Ectodermal cell (in vitro differentiated cells): ENCODE measurements around the gene DAAM1.

ENCODE experiments used
- H3K27ac ChIP-seq: 2 replicates; pipeline ENCODE4 v1.7.0; 2013; ENCODE audit warnings: mild to moderate bottlenecking, low read depth, low read length; ENCODE audit not compliant: insufficient read depth, poor library complexity, severe bottlenecking
- H3K27me3 ChIP-seq: 2 replicates; pipeline ENCODE4 v1.7.0; 2013; ENCODE audit warnings: mild to moderate bottlenecking, low read length; ENCODE audit not compliant: insufficient read depth, control insufficient read depth, poor library complexity, severe bottlenecking
- H3K36me3 ChIP-seq: one replicate; pipeline ENCODE4 v1.7.0; 2013; ENCODE audit warnings: low read length; ENCODE audit not compliant: control insufficient read depth, insufficient read depth
- H3K4me1 ChIP-seq: one replicate; pipeline ENCODE4 v1.7.0; 2013; ENCODE audit warnings: low read length; ENCODE audit not compliant: control insufficient read depth, insufficient read depth
- H3K4me3 ChIP-seq: 2 replicates; pipeline ENCODE4 v1.7.0; 2013; ENCODE audit warnings: low read depth, low read length, control low read depth; ENCODE audit not compliant: insufficient read depth
- H3K9me3 ChIP-seq: 2 replicates; pipeline ENCODE4 v1.7.0; 2013; ENCODE audit warnings: mild to moderate bottlenecking, low read length, moderate library complexity; ENCODE audit not compliant: control insufficient read depth
- WGBS, 2 experiments: methylation state at CpG; one replicate each; pipeline ENCODE4 v1.1.7; 2013; ENCODE audit warnings: missing lambda C conversion rate in 2 of 2; 5-methylcytosine and 5-hydroxymethylcytosine counted together

DAAM1 gene

DNA sequence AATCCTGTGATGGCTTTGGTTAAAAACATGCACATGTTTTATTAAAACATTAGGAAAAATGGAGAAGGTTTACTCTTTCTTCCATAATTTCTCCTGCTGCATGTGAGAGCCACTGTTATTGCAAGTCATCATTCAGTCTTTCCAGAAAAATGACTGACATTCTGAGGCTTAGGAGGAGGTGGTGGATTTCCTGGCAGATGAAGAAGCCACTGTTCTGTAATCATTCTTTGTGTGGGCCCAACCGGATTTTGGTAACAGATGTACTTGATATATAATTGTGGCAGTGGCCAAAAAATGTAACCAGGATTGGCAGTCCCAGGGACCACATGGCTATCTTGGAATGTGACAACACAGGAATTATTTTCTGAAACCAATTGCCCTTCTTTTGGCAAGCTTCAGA, 120.2 kb downstream of the DAAM1 start:
- no peaks in the 10 kb centered on the region for H3K9me3 ChIP-seq
- no peaks in the 10 kb centered on the region for H3K4me1 ChIP-seq
- H3K27ac ChIP-seq = no peak overlapping the region
- H3K27me3 ChIP-seq = no peaks in the 10 kb centered on the region
- H3K36me3 ChIP-seq = no peaks in the 10 kb centered on the region
- WGBS, 2 experiments = 95 to 100% methylated on average over 1 of the region's 1 CpG
- H3K4me3 ChIP-seq = no peak overlapping the region

DNA sequence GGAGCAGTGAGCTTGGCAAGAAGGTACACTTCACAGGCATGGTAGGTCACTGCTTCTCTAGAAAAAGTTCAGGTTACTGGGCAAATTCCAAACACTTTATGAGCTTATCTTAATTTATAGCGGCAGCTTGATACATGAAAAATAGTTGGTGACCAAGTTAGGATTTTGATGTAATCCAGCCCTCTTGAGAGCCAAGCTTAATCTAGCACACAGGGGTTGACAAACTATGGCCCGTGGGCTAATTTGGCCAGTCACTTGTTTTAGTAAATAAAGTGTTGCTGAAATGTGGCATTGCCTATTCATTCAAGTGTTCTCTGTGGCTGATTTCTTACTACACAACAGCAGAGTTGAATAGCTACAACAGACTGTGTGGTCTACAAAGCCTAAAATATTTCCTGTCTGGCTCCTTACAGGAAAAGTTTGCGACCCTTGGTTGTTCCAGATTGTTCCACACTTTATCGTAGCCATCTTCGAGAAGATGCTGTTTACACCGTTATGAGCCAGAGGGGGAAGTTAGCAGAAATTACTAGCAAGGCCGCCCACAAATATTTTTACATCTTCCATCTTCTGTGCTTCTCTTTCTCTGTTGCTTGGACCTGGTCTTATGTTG, 120.9 kb downstream of the DAAM1 start:
- Histone ChIP-seq H3K36me3 (no peaks in the 10 kb centered on the region), H3K4me1 (no peaks in the 10 kb centered on the region), H3K9me3 (no peaks in the 10 kb centered on the region), H3K27me3 (no peaks in the 10 kb centered on the region), H3K27ac (no peak overlapping the region), H3K4me3 (no peak overlapping the region)
- 93 to 95% methylated on average over 7 of the region's 7 CpGs for WGBS, 2 experiments

DNA sequence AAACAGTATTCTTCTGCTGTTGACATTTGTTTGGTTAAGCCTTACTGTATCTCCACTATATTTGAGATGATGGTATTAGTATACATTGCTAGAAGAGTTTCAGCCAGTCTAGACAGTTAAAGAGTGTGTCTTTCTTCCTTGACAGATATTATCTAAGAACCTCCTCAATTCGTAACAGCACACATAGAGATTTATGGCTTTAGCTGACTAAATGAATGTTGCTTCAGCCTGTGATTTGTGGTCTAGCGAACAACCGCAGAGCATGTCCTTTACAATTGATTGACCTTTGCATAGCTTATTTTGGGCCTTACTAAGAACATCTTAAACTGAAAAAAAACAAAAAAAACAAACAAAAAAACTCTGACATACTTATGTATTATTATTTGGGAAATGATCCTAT, 122.2 kb downstream of the DAAM1 start:
- no peaks in the 10 kb centered on the region for H3K36me3 ChIP-seq
- H3K4me3 ChIP-seq = no peak overlapping the region
- H3K27ac ChIP-seq = no peak overlapping the region
- H3K4me1 ChIP-seq = no peaks in the 10 kb centered on the region
- no peaks in the 10 kb centered on the region for H3K27me3 ChIP-seq
- H3K9me3 ChIP-seq = no peaks in the 10 kb centered on the region
- WGBS, 2 experiments = 93 to 95% methylated on average over 3 of the region's 3 CpGs

DNA sequence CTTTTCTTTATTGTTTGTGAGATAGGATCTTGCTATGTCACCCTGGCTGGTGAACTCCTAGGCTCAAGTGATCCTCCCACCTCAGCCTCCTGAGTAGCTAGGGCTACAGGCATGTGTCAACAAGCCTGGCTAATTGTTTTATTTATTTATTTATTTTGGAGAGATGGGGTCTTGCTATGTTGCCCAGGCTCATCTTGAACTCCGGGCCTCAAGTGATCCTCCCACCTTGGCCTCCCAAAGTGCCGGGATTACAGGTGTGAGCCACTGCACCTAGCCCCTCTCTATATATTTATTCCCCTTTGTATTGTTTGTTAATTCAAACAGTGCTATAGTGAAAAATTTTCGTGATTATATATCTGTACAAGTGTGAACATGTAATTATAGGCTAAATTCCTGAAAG, 123.3 kb downstream of the DAAM1 start:
- Histone ChIP-seq H3K4me3 (no peak overlapping the region), H3K9me3 (no peaks in the 10 kb centered on the region), H3K27me3 (no peaks in the 10 kb centered on the region), H3K36me3 (no peaks in the 10 kb centered on the region), H3K4me1 (no peaks in the 10 kb centered on the region), H3K27ac (no peak overlapping the region)
- 91% methylated on average over 3 of the region's 3 CpGs; no CpG with 5 or more reads in 1 of the 2 experiments for WGBS, 2 experiments

DNA sequence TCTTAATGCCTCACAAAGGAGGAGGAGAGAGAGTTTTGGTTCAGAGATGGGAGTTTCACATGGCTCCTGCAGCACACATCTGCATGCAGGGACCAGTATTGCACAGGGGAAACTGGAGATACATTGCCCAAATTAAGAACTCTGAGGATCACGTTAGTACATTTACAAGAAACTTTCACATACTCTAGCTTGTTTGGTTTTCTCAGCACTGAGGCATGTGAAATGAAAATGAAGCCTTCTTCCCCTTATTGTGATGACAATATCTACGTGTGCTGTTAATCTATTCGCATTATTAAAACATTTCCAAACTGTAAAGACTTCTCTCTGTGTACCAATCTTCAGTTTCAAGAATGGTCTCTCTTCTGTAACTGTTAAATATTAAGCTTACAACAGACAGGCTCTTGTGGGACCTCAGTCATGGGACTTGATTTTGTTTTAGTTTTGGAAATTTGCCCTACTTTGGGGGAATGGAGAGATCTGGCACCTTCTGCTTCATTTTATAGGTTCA, 124.7 kb downstream of the DAAM1 start:
- Histone ChIP-seq H3K27ac (no peak overlapping the region), H3K4me3 (no peak overlapping the region), H3K27me3 (no peaks in the 10 kb centered on the region), H3K4me1 (no peaks in the 10 kb centered on the region), H3K36me3 (no peaks in the 10 kb centered on the region), H3K9me3 (no peaks in the 10 kb centered on the region)
- WGBS, 2 experiments = 88 to 94% methylated on average over 3 of the region's 3 CpGs

DNA sequence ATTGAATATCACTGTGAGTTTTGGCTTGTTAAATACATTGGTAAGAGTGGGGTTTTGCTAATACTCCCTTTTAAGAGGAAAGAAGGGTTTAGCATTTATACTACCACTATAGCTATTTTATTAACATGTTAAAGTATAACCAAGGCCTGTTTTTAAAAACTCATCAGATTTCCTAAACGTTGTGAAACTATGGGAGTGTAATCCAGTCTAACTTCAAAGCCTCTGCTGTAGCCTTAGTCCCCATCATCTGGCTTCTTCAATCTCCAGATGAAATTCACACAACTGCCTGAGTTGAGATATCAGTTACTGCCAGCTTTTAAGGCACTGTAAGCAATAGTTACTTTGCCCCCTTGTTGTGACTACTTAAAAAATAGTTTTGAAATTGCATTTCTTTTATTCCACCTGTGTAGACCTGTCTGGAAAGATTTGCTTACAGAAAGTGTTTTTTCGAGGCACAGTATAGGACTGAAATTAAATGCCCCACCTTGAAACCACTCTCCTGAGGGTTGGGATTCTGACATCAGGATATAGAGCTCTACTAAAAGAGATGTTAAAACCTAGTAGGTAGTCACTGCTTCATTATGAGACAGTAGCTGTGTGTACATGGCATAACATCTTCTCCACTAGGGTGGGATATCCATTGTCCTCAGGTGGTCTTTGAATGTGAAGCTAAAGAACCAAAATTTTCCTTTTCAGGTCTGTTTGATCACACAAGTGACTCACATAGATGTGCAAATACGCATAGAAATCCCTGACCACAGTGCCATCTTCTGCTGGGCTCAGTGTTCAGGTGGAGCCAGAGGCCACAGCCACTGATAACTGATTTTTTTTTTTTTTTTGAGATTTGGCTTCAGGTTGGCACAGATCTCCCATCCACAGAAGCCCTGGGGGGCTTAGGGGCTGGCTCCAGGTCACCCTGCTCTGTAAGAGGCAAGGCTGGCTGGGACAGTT, 125.5 kb downstream of the DAAM1 start:
- Histone ChIP-seq H3K27ac (no peak overlapping the region), H3K27me3 (no peaks in the 10 kb centered on the region), H3K4me3 (no peak overlapping the region), H3K4me1 (no peaks in the 10 kb centered on the region), H3K36me3 (no peaks in the 10 kb centered on the region), H3K9me3 (no peaks in the 10 kb centered on the region)
- WGBS, 2 experiments = 84 to 98% methylated on average over 3 of the region's 3 CpGs

DNA sequence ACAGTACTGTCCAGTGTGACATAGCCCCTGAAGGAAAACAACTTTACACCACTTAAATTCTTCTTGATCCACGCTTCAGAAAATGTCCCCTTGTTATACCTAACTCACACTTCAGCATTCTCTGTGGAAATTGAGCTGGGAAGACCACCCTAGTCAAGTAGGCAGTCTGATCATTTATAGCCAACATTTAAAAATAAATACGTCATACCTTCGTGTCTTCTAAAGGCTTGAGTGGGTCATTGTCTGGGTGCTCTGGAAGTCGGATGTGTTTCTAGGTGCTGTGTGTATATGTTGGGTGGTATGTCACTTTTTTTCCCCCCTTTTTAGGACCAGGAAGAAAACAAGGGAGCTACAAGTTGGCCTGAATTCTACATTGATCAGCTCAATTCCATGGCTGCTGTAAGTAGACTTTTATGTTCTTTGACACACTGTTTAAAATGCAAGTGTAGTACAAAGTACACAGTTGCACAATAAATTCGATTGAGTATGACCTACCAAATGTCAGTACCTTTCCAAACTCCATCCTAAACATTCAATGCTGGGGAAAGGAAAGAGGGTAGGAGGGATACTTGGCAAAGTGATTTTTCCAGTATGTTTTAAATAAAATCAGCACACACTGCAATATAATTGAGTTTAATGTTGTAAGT, 126.6 kb downstream of the DAAM1 start:
- no peaks in the 10 kb centered on the region for H3K27me3 ChIP-seq
- WGBS, 2 experiments = 79 to 80% methylated on average over 4 of the region's 5 CpGs
- H3K27ac ChIP-seq = no peak overlapping the region
- no peaks in the 10 kb centered on the region for H3K36me3 ChIP-seq
- H3K4me1 ChIP-seq = no peaks in the 10 kb centered on the region
- no peak overlapping the region for H3K4me3 ChIP-seq
- H3K9me3 ChIP-seq = no peaks in the 10 kb centered on the region

DNA sequence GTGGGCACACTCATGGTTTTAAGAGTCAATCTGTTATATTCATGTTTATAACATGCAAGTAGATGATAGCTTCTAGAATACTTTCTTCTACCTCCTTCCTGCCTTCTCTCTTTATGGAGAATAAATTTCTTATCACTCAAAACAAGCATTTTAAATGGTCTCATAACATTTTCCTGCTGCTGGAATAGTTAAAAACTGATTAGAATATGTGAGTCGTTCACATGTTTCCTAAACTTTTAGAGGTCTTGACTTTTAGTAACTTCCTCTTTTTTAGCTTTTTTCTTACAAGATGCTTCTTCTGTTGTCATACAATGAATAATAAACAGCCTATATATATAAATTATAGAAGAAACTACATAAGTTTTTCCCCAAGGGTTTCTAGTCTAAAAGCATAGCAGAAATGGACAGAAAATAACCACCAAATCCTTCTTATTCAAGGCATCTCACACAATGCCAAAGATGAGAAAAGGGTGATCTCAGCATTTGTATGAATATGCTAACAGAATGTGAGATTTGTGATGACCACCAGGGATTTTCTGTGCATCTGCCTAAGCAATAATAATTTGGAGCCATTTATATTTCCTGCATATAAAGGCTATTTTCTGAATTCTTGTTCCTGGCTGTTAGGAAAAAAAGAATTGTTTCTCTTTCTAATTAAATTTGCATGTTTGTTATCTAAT, 127.8 kb downstream of the DAAM1 start:
- no peak overlapping the region for H3K4me3 ChIP-seq
- H3K27me3 ChIP-seq = no peaks in the 10 kb centered on the region
- H3K9me3 ChIP-seq = no peaks in the 10 kb centered on the region
- H3K4me1 ChIP-seq = no peaks in the 10 kb centered on the region
- no peak overlapping the region for H3K27ac ChIP-seq
- 90 to 100% methylated on average over 1 of the region's 1 CpG for WGBS, 2 experiments
- H3K36me3 ChIP-seq = no peaks in the 10 kb centered on the region

DNA sequence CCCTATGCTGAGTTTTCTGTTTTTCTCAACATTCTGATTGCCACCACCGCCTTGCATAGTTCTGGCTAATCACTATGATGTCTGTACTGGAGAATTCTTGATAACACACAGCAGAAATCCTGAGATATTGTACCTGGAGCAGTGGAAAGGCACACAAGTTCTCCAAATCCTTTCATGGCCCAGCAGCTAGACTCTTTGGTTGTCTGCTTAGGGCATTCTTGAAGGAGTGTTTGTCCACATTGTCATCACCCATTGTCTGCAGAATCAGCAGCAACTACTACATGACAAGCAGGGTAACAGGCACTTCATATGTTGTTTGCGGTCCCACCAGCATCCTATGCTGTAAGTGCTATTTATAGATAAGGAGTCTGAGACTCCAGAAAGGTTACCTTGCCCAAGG, 128.9 kb downstream of the DAAM1 start:
- Histone ChIP-seq H3K9me3 (no peaks in the 10 kb centered on the region), H3K27me3 (no peaks in the 10 kb centered on the region), H3K4me1 (no peaks in the 10 kb centered on the region), H3K4me3 (no peak overlapping the region), H3K27ac (no peak overlapping the region), H3K36me3 (no peaks in the 10 kb centered on the region)
- WGBS, 2 experiments = 93 to 94% methylated on average over 2 of the region's 2 CpGs
